H9 (cell line): ENCODE measurements around the gene MECR. TPM values are rescaled to one million over a fixed set of nuclear protein-coding genes. Genes with fewer than 3 reads are reported as not detected.

Source experiments
- DNase-seq: peaks from one replicate; pipeline ENCODE4 v3.0.0-alpha.2; 2017
- H2AFZ ChIP-seq: one replicate; pipeline ENCODE4 v1.6.1; 2013; ENCODE audit warnings: mild to moderate bottlenecking, low read length, control low read depth, moderate library complexity
- H2AK5ac ChIP-seq: 2 replicates; pipeline ENCODE4 v1.6.1; 2013; ENCODE audit warnings: low read length, control low read depth, mixed read lengths; ENCODE audit not compliant: insufficient read length
- H2BK120ac ChIP-seq: one replicate; pipeline ENCODE4 v1.6.1; 2013; ENCODE audit warnings: low read depth, mild to moderate bottlenecking, low read length, control low read depth, inconsistent platforms; ENCODE audit not compliant: poor library complexity, severe bottlenecking
- H2BK12ac ChIP-seq: 2 replicates; pipeline ENCODE4 v1.6.1; 2013; ENCODE audit warnings: low read length, control low read depth, mixed read lengths, low read depth; ENCODE audit not compliant: insufficient read length
- H2BK15ac ChIP-seq: 2 replicates; pipeline ENCODE4 v1.6.1; 2013; ENCODE audit warnings: low read depth, low read length, control low read depth
- H2BK20ac ChIP-seq: one replicate; pipeline ENCODE4 v1.6.1; 2013; ENCODE audit warnings: low read depth, mild to moderate bottlenecking, low read length, control low read depth, inconsistent platforms; ENCODE audit not compliant: poor library complexity, severe bottlenecking
- H2BK5ac ChIP-seq: 2 replicates; pipeline ENCODE4 v1.6.1; 2013; ENCODE audit warnings: low read length, control low read depth, mixed read lengths; ENCODE audit not compliant: insufficient read length
- H3K14ac ChIP-seq: 2 replicates; pipeline ENCODE4 v1.6.1; 2013; ENCODE audit warnings: low read length, control low read depth; ENCODE audit not compliant: insufficient read depth
- H3K18ac ChIP-seq: 2 replicates; pipeline ENCODE4 v1.6.1; 2013; ENCODE audit warnings: low read depth, mild to moderate bottlenecking, mixed read lengths, low read length, control low read depth; ENCODE audit not compliant: insufficient read length
- H3K23ac ChIP-seq: 2 replicates; pipeline ENCODE4 v1.6.1; 2013; ENCODE audit warnings: low read length, control low read depth, mixed read lengths, low read depth; ENCODE audit not compliant: insufficient read length
- H3K23me2 ChIP-seq: 2 replicates; pipeline ENCODE4 v1.6.1; 2013; ENCODE audit warnings: low read depth, mild to moderate bottlenecking, mixed read lengths, low read length, control low read depth; ENCODE audit not compliant: insufficient read length, poor library complexity, severe bottlenecking
- H3K27ac ChIP-seq: 2 replicates; pipeline ENCODE4 v1.5.1; 2013; ENCODE audit warnings: low read length, control low read depth, mixed read lengths, low read depth; ENCODE audit not compliant: insufficient read length
- H3K27me3 ChIP-seq: 2 replicates; pipeline ENCODE4 v1.6.1; 2013; ENCODE audit warnings: low read length, control low read depth, inconsistent platforms; ENCODE audit not compliant: insufficient read depth
- H3K4ac ChIP-seq: 2 replicates; pipeline ENCODE4 v1.6.1; 2013; ENCODE audit warnings: low read depth, mild to moderate bottlenecking, control low read depth, inconsistent platforms, low read length, moderate library complexity
- H3K4me1 ChIP-seq: 2 replicates; pipeline ENCODE4 v1.6.1; 2013; ENCODE audit warnings: low read length, control low read depth, inconsistent platforms; ENCODE audit not compliant: insufficient read depth
- H3K4me2 ChIP-seq: 2 replicates; pipeline ENCODE4 v1.6.1; 2013; ENCODE audit warnings: low read length, control low read depth, mixed read lengths; ENCODE audit not compliant: insufficient read length, insufficient read depth
- H3K56ac ChIP-seq: 2 replicates; pipeline ENCODE4 v1.6.1; 2013; ENCODE audit warnings: low read depth, mild to moderate bottlenecking, mixed read lengths, low read length, control low read depth; ENCODE audit not compliant: insufficient read length
- H3K79me1 ChIP-seq: 2 replicates; pipeline ENCODE4 v1.6.1; 2013; ENCODE audit warnings: low read depth, mild to moderate bottlenecking, moderate library complexity, low read length, control low read depth, inconsistent platforms; ENCODE audit not compliant: insufficient read depth, poor library complexity, severe bottlenecking
- H3K79me2 ChIP-seq: 2 replicates; pipeline ENCODE4 v1.6.1; 2013; ENCODE audit warnings: low read length, control low read depth, inconsistent platforms; ENCODE audit not compliant: insufficient read depth
- H3K9ac ChIP-seq: 2 replicates; pipeline ENCODE4 v1.6.1; 2013; ENCODE audit warnings: low read length, control low read depth, mixed read lengths; ENCODE audit not compliant: insufficient read length; ENCODE audit errors: extremely low read depth
- H3K9me3 ChIP-seq: one replicate; pipeline ENCODE4 v1.6.1; 2013; ENCODE audit warnings: low read depth, low read length, inconsistent platforms; ENCODE audit not compliant: control insufficient read depth
- H3T11ph ChIP-seq: one replicate; pipeline ENCODE4 v1.6.1; 2013; ENCODE audit warnings: mild to moderate bottlenecking, low read length, control low read depth, inconsistent platforms
- H4K20me1 ChIP-seq: one replicate; pipeline ENCODE4 v1.6.1; 2013; ENCODE audit not compliant: control insufficient read depth, insufficient read length, insufficient read depth
- H4K5ac ChIP-seq: 2 replicates; pipeline ENCODE4 v1.6.1; 2013; ENCODE audit warnings: low read depth, mild to moderate bottlenecking, mixed read lengths, low read length, control low read depth; ENCODE audit not compliant: insufficient read length
- H4K8ac ChIP-seq: replicated peaks from 2 replicates; pipeline ENCODE4 v1.6.1; 2013; ENCODE audit warnings: low read length, control low read depth, mixed read lengths, low read depth; ENCODE audit not compliant: insufficient read length
- H4K91ac ChIP-seq: 2 replicates; pipeline ENCODE4 v1.6.1; 2013; ENCODE audit warnings: low read depth, mild to moderate bottlenecking, moderate library complexity, mixed read lengths, low read length, control low read depth; ENCODE audit not compliant: insufficient read length
- H3K27ac Mint-ChIP-seq, 3 experiments: 2 replicates in 2 of 3; 3 replicates in 1 of 3; pipeline ENCODE4 v1.8.0; 2020 to 2021; ENCODE audit warnings: mixed read lengths in 3 of 3, mild to moderate bottlenecking in 1 of 3, moderate library complexity in 1 of 3
- H3K27me3 Mint-ChIP-seq: 2 replicates; pipeline ENCODE4 v1.8.0; 2021; ENCODE audit warnings: low read depth, mild to moderate bottlenecking, moderate library complexity, mixed read lengths
- H3K36me3 Mint-ChIP-seq, 3 experiments: 2 replicates in 2 of 3; 3 replicates in 1 of 3; pipeline ENCODE4 v1.8.0; 2020 to 2021; ENCODE audit warnings: low read depth in 3 of 3, mixed read lengths in 3 of 3; ENCODE audit not compliant: insufficient read depth in 1 of 3
- H3K4me1 Mint-ChIP-seq, 2 experiments: 2 replicates each; pipeline ENCODE4 v1.8.0; 2020; ENCODE audit warnings: mixed read lengths in 2 of 2
- H3K4me3 Mint-ChIP-seq, 2 experiments: 2 replicates in 1 of 2; 3 replicates in 1 of 2; pipeline ENCODE4 v1.8.0; 2020 to 2021; ENCODE audit warnings: mild to moderate bottlenecking in 2 of 2, mixed read lengths in 2 of 2, moderate library complexity in 1 of 2
- H3K9me3 Mint-ChIP-seq, 2 experiments: 2 replicates in 1 of 2; 3 replicates in 1 of 2; pipeline ENCODE4 v1.8.0; 2020; ENCODE audit warnings: mild to moderate bottlenecking in 2 of 2, mixed read lengths in 2 of 2, moderate library complexity in 1 of 2
- CTCF ChIP-seq: fragments of 200-600 bp; sonication (generic); conservative IDR thresholded peaks from 3 replicates; pipeline ENCODE4 v1.8.0; 2021; ENCODE audit warnings: antibody characterized with exemption, mild to moderate bottlenecking
- WGBS: extraction: QIAGEN DNeasy Blood & Tissue Kit; methylation state at CpG from one replicate; pipeline ENCODE4 v1.1.7; 2013; ENCODE audit warnings: missing lambda C conversion rate, low lambda C conversion rate, mixed read lengths; ENCODE audit not compliant: insufficient read length; ENCODE audit errors: extremely low coverage; 5-methylcytosine and 5-hydroxymethylcytosine counted together
- total RNA-seq: library from RNA; stranded (reverse); gene quantifications from 2 replicates; pipeline ENCODE4 v1.2.1, GENCODE V29; 2021

Gene MECR
- total RNA-seq, 1 experiment from 2014 or later = 30.9 TPM

- Histone ChIP-seq H2AK5ac (no peak overlapping the region), H4K91ac (no peak overlapping the region), H3K79me1 (no peaks in the 10 kb centered on the region), H3K56ac (no peak overlapping the region), H2BK12ac (no peak overlapping the region), H2BK5ac (no peak overlapping the region), H2BK20ac (no peak overlapping the region), H3K23ac (no peak overlapping the region), H3K4ac (no peak overlapping the region), H2BK15ac (no peak overlapping the region), H3K9me3 (no peaks in the 10 kb centered on the region), H3K79me2 (no peaks in the 10 kb centered on the region), H3T11ph (no peak overlapping the region), H2BK120ac (no peak overlapping the region), H3K27ac (no peak overlapping the region), H3K4me2 (no peak overlapping the region), H3K9ac (no peak overlapping the region), H3K18ac (no peak overlapping the region), H4K20me1 (no peaks in the 10 kb centered on the region), H3K4me1 (peaks cover 9% of the 10 kb centered on the region; the same call in 1 of the 2 replicates), H3K27me3 (peaks cover 14% of the 10 kb centered on the region; the same call in 1 of the 2 replicates), H3K23me2 (peaks cover 14% of the 10 kb centered on the region), H3K14ac (no peak overlapping the region), H2AFZ (no peak overlapping the region), H4K5ac (no peak overlapping the region), H4K8ac (no peak overlapping the region)
- peaks cover 0 to 5% (median 0%) of the 10 kb centered on the region in 3 experiments; a peak in 2 of 7 replicates for H3K36me3 Mint-ChIP-seq
- H3K9me3 Mint-ChIP-seq = peaks cover 3 to 6% of the 10 kb centered on the region in 2 experiments; a peak in 4 of 5 replicates
- peaks cover 52% of the 10 kb centered on the region for H3K27me3 Mint-ChIP-seq
- DNase-seq = no peak
- H3K27ac Mint-ChIP-seq = no peak overlapping the region
- H3K4me3 Mint-ChIP-seq = no peak overlapping the region
- TF ChIP-seq CTCF = no peak
- WGBS = no CpG with 5 or more reads among the region's 1 CpG
- H3K4me1 Mint-ChIP-seq = peaks cover 24 to 39% of the 10 kb centered on the region in 2 experiments
These were observed 3.7 kb upstream of the MECR start for GRCh38 chr1:29234471-29234870.
